Measurements from ENCODE around the gene GSTM4.

Gene GSTM4

GRCh38 chr1:109655615-109656519, at the start of gene GSTM4:
Gene GSTM4 (plus strand): TSS chr1:109656099. CDS start chr1:109656390, 291 bp downstream.
- DNase-seq, result peak; percentile 49

- no peak for DNase-seq
Observed at GRCh38 chr1:109609881-109610280, 46.0 kb upstream of the GSTM4 start.

DNA sequence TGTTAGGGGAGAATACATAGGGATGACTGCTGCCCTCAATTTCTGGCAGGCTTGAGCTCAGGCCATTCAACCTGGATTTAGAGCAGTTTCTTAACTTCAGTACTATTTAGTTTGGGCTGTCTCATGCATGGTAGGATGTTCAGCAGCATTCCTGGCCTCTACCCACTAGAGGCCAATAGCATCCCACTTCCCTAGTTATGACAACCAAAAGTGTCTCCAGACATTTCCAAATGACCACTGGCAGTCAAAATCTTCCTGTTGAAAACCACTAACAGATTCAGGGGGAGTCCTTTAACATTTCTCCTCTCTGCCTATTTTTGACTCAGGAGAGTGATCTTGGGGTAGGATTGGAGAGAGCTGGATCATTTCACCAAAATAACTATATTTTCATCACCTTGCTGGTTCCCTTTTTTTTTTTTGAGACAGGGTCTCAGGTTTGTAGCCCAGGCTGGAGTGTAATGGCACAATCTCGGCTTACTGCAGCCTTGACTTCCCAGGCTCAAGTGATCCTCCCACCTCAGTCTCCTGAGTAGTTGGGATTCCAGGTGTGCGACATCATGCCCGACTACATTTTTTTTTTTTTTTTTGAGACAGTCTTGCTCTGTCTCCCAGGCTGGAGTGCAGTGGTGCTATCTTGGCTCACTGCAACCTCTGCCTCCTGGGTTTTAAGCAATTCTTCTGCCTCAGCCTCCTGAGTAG, 45.1 kb upstream of the GSTM4 start:
- no peak for DNase-seq

DNA sequence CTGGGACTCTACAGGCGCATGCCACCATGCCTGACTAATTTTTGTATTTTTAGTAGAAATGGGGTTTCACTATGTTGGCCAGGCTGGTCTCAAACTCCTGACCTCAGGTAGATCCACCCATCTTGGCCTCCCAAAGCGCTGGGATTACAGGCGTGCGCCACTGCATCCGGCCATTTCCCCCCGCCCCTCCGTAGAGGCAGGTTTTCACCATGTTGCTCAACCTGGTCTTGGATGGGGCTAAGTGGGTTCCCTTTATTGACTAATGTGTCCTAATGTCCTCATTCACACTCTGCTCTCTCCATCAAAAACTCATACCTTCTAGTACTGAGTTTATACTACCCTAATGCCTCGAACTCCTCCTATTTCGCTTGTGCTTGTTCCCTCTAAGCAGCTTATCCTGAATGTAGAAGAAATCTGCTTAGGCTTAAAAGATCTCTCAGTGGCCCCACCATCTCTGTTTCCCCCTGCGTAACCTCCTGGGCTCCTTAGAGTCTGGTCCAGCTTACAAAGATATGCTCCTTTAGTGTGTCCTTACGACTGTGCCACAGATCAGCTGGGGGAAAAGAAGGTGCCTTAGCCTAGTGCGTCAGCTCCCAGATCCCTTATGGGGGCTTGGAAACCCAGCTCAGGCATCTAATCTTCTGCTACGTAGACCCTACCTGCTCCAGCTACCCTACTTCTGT, 44.5 kb upstream of the GSTM4 start:
- no peak for DNase-seq

DNA sequence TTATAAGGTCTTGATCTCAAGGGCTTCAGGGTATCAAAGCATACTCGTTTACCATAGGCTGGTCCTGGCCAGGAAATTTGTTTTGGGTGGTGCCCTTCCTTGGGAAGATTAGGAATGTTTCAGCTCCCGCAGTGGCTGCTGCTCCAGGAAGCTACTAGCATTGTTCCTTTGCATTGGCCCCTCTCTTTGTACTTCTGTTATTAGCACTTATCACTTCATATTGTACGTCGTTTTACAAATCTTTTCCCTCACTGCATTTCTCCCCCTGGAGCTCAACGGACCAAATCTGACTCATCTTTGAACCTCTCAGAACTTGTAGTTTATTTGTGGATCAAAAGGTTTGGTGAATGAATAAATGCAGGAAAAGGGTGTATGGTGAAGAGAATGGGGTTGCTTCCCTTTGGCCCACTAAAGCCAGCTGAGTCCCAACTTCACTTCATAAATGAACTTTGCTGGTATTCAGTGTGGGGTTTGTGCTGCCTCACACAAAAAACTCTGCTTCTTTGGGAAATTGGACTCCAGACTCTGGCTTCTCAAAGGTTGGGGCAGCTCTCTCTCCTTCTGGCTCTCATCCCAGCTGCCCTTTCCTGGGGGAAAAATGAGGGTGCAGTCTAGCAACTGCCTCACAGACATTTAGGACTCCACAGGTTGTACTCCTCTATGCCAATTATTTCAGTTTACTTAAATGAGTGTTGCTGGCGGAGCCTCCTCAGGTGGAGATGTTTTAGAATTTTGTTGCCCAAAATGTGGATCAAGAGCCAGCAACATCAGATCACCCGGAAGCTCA, 42.3 kb upstream of the GSTM4 start:
- DNase-seq, result no peak

DNA sequence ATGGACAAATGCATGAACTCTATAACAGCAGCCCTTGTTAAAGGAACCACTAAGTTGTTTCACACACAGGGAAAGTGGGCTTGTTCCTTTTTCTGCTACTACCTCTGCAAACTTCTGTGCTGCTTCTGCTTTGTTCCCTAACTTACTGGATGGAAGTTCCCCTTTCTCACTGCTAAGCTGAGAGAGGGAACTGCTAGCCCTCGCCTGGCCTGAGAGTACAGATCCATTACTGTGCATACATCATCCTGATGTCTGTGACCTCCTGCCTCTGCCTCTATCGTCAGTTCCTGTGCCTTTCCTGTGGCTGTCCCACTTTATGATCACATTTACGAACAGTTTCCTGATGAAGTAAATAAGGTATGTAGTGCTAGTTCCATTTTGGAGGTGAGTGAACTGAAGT, 40.0 kb upstream of the GSTM4 start:
- no peak for DNase-seq

DNA sequence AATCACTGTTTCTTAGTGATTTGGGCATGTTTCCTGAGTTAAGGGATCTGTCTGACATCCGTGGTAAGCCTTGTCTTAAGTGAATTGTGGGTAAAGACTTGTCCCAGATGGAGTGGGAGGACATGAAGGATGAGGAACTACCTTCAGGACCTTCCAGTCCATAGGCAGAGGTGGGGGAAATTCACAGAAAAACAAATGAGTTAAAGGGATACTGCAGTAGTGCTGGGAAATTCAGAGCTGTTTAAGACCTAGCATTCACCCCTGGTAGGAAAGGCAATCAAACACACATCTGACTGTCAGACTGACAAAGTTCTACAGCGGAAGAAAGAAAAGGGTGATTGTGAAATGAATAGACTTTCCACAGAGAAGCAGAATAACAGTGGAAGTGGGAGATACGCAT, 39.5 kb upstream of the GSTM4 start:
- no peak for DNase-seq

GRCh38 chr1:109617291-109617801, 38.6 kb upstream of the GSTM4 start:
- DNase-seq, result no peak

- DNase-seq, result no peak
Observed at GRCh38 chr1:109618661-109619575, 37.0 kb upstream of the GSTM4 start.

- DNase-seq, result peak; percentile 35
Observed at GRCh38 chr1:109619576-109620400, 36.1 kb upstream of the GSTM4 start, which contains the start of the genes AMPD2 and GNAT2. Gene AMPD2 (plus strand): TSS chr1:109619837. CDS start chr1:109621176, 1,339 bp downstream. Gene GNAT2 (minus strand): TSS chr1:109619616. CDS start chr1:109612870, 6,746 bp downstream.

GRCh38 chr1:109620401-109620791, 35.5 kb upstream of the GSTM4 start:
- DNase-seq, result peak; percentile 49

DNA sequence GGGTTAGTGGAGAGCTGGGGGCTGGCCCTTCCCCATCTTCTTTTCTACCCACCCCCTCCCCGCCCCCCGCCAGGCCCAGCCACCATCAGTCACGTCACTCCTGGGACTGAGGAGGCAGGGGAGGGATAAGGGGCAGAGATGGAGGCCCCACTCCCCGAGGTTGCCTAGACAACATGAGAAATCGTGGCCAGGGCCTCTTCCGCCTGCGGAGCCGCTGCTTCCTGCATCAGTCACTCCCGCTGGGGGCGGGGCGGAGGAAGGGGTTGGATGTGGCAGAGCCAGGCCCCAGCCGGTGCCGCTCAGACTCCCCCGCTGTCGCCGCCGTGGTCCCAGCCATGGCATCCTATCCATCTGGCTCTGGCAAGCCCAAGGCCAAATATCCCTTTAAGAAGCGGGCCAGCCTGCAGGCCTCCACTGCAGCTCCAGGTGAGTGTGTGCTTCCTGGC, 35.0 kb upstream of the GSTM4 start:
- peak; percentile 93 for DNase-seq

DNA sequence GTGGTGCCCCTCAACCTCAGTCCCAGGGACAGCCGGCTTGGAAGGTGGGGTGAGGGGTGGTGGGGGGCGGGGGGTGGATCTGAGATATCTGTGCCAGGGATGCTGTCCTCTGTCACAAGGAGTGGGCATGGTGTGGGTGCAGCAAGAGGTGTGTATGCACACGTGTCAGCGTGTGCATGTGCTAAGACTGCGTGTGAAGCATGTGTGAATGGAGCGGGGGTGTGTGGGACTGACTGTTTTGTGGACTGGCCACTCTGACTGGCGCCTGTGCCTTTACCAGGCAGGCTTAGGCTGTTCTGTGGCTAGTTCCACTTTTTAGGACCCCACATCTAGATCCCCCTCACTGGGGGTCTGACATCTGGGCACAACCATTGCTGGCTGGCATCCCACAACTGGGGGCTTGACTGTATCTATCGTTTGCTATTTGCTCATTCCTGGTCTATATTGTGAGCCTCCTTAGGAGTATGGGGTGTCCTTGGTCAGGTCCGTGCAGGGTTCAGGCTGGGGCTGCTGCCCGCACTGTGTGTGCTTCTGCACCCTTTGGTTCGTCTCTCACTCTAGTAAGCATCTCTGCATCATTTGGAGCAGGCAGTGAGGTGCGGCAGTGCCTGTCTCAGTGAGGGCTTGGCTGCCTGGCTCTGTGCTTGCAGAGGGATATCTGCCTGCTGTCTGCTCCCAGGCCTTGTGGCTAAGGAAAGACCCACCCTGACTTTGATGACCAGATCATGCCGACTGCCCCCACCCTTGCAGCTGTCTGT, 34.3 kb upstream of the GSTM4 start:
- DNase-seq, result no peak

GRCh38 chr1:109622137-109622892, 33.6 kb upstream of the GSTM4 start:
- DNase-seq, result no peak

DNA sequence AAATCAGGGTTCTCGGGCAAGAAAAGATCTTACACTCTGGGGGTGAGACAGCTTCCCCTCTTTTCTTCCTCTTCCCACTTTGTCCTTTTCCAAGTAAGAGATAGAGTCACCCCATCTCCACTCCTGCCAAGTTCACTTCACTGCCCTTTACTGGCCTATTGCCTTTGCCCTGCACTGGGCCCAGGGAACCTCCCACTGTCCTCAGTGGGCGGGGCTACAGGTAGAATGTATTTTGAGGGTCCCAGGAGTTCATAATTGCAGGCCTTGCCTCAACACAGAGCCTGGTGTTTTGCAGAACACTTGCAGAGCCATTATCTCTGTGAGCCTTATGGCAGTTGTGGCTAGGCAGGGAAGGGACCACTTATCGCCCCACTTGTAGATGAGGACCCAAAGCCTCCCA, 33.0 kb upstream of the GSTM4 start:
- no peak for DNase-seq

GRCh38 chr1:109623601-109624161, 32.2 kb upstream of the GSTM4 start:
- DNase-seq, result peak; percentile 32

GRCh38 chr1:109624201-109625010, 31.5 kb upstream of the GSTM4 start:
- peak; percentile 70 for DNase-seq

Data from DMS79 treated with DMSO at 0.1 percent for 48 hours (cell line).